Measurements from ENCODE around the gene GJE1. TPM values are rescaled to one million over a fixed set of nuclear protein-coding genes. Genes with fewer than 3 reads are reported as not detected.
"Not testable (repeated sequence)": the region's sequence is repeated elsewhere in the genome, so short reads cannot be mapped to it uniquely, and the experiment has no call there.

The GJE1 gene
- total RNA-seq, 4 donors from 2014 or later: not detected

- no peak for DNase-seq (ENCODE audit: low spot score in 2 of 2)
- H3K4me3 ChIP-seq (ENCODE audit: low read depth, poor library complexity, severe bottlenecking): no peak overlapping the region
- 40 to 54% methylated on average over 5 of the region's 5 CpGs for WGBS, 2 donors
- TF ChIP-seq POLR2A (IDR thresholded peaks at IDR 0.05) (no peak), CTCF (IDR thresholded peaks at IDR 0.05) (no peak)
- intact Hi-C loops (cut with DNase I; ENCODE audit: low total_unique reads): no loop called here
Observed at GRCh38 chr6:142155895-142156757, 23.4 kb downstream of the GJE1 start.

- intact Hi-C loops (cut with DNase I; ENCODE audit: low total_unique reads); DNase-seq (ENCODE audit: low spot score in 2 of 2); H3K4me3 ChIP-seq (ENCODE audit: low read depth, poor library complexity, severe bottlenecking): not testable (repeated sequence)
- WGBS, 2 donors: 83 to 85% methylated on average over 4 of the region's 4 CpGs
Observed at GRCh38 chr6:142156758-142157068, 24.0 kb downstream of the GJE1 start.

- WGBS, 2 donors: 74 to 86% methylated on average over 1 of the region's 1 CpG
Observed at GRCh38 chr6:142162780-142163179, 30.1 kb downstream of the GJE1 start.

GRCh38 chr6:142165227-142165626 is 32.5 kb downstream of the GJE1 start:
- intact Hi-C loops (cut with DNase I; ENCODE audit: low total_unique reads): no loop called here
- DNase-seq (ENCODE audit: low spot score in 2 of 2): no peak
- H3K4me3 ChIP-seq (ENCODE audit: low read depth, poor library complexity, severe bottlenecking): no peak overlapping the region
- WGBS, 2 donors: 89 to 91% methylated on average over 4 of the region's 4 CpGs
- no peak for TF ChIP-seq POLR2A (IDR thresholded peaks at IDR 0.05)
- no peak for TF ChIP-seq CTCF (IDR thresholded peaks at IDR 0.05)

More at GRCh38 chr6:142162780-142163179, 30.1 kb downstream of the GJE1 start:
- H3K4me3 ChIP-seq (ENCODE audit: low read depth, poor library complexity, severe bottlenecking): no peak overlapping the region
- no peak for DNase-seq (ENCODE audit: low spot score in 2 of 2)
- no peak for TF ChIP-seq CTCF (IDR thresholded peaks at IDR 0.05)
- no peak for TF ChIP-seq POLR2A (IDR thresholded peaks at IDR 0.05)
- intact Hi-C loops (cut with DNase I; ENCODE audit: low total_unique reads): no loop called here

GRCh38 chr6:142167071-142167470 is 34.3 kb downstream of the GJE1 start:
- no peak overlapping the region for H3K4me3 ChIP-seq (ENCODE audit: low read depth, poor library complexity, severe bottlenecking)
- DNase-seq (ENCODE audit: low spot score in 2 of 2): no peak
- intact Hi-C loops (cut with DNase I; ENCODE audit: low total_unique reads): no loop called here
- WGBS, 2 donors: 81 to 85% methylated on average over 3 of the region's 3 CpGs
- TF ChIP-seq CTCF (IDR thresholded peaks at IDR 0.05) (no peak), POLR2A (IDR thresholded peaks at IDR 0.05) (no peak)

- DNase-seq (ENCODE audit: low spot score in 2 of 2): no peak
- H3K4me3 ChIP-seq (ENCODE audit: low read depth, poor library complexity, severe bottlenecking): no peak overlapping the region
- 87 to 89% methylated on average over 2 of the region's 2 CpGs for WGBS, 2 donors
- intact Hi-C loops (cut with DNase I; ENCODE audit: low total_unique reads): no loop called here
- TF ChIP-seq POLR2A (IDR thresholded peaks at IDR 0.05) (no peak), CTCF (IDR thresholded peaks at IDR 0.05) (no peak)
Observed at GRCh38 chr6:142167486-142167885, 34.8 kb downstream of the GJE1 start.
